Parathyroid adenoma (tissue), 2 donors: ENCODE measurements around the gene NBEA.

Source experiments
- H2AFZ ChIP-seq: fragments of 300-600 bp; sonication (generic); one replicate; pipeline ENCODE4 v1.7.0; 2017; ENCODE audit warnings: antibody characterized with exemption, mild to moderate bottlenecking
- H3K27ac ChIP-seq: fragments of 300-600 bp; sonication (generic); one replicate; pipeline ENCODE4 v1.7.0; 2017
- H3K27me3 ChIP-seq: fragments of 300-600 bp; sonication (generic); one replicate; pipeline ENCODE4 v1.7.0; 2017; ENCODE audit warnings: low read length; ENCODE audit not compliant: control insufficient read depth, insufficient read depth
- H3K36me3 ChIP-seq: fragments of 300-600 bp; sonication (generic); one replicate; pipeline ENCODE4 v1.7.0; 2017; ENCODE audit warnings: low read length; ENCODE audit not compliant: control insufficient read depth, insufficient read depth
- H3K4me1 ChIP-seq: fragments of 300-600 bp; sonication (generic); one replicate; pipeline ENCODE4 v1.7.0; 2017; ENCODE audit warnings: control low read depth
- H3K4me2 ChIP-seq: fragments of 300-600 bp; sonication (generic); one replicate; pipeline ENCODE4 v1.7.0; 2017; ENCODE audit warnings: low read length
- H3K4me3 ChIP-seq: fragments of 300-600 bp; sonication (generic); one replicate; pipeline ENCODE4 v1.7.0; 2017; ENCODE audit warnings: low read depth, low read length
- H3K79me2 ChIP-seq: fragments of 300-600 bp; sonication (generic); one replicate; pipeline ENCODE4 v1.7.0; 2017; ENCODE audit warnings: control low read depth
- H3K9ac ChIP-seq: fragments of 300-600 bp; sonication (generic); one replicate; pipeline ENCODE4 v1.7.0; 2017; ENCODE audit warnings: mild to moderate bottlenecking
- H3K9me3 ChIP-seq: fragments of 300-600 bp; sonication (generic); one replicate; pipeline ENCODE4 v1.7.0; 2017; ENCODE audit warnings: low read length; ENCODE audit not compliant: control insufficient read depth
- CTCF ChIP-seq: fragments of 300-600 bp; sonication (generic); IDR thresholded peaks from one replicate; pipeline ENCODE4 v1.7.0; 2017; ENCODE audit warnings: antibody characterized with exemption, mild to moderate bottlenecking
- donor health status: primary hyperparathyroidism.

NBEA gene

GRCh38 chr13:35567406-35567980 is 625.4 kb downstream of the NBEA start:
- H3K9ac ChIP-seq, result no peak overlapping the region
- no peaks in the 10 kb centered on the region for H3K36me3 ChIP-seq
- H3K4me1 ChIP-seq, result no peaks in the 10 kb centered on the region
- H3K27me3 ChIP-seq, result no peaks in the 10 kb centered on the region
- no peak overlapping the region for H2AFZ ChIP-seq
- no peaks in the 10 kb centered on the region for H3K79me2 ChIP-seq
- no peak overlapping the region for H3K4me2 ChIP-seq
- H3K27ac ChIP-seq, result no peak overlapping the region
- TF ChIP-seq CTCF, result no peak
- H3K9me3 ChIP-seq, result no peaks in the 10 kb centered on the region
- H3K4me3 ChIP-seq, result no peak overlapping the region

DNA sequence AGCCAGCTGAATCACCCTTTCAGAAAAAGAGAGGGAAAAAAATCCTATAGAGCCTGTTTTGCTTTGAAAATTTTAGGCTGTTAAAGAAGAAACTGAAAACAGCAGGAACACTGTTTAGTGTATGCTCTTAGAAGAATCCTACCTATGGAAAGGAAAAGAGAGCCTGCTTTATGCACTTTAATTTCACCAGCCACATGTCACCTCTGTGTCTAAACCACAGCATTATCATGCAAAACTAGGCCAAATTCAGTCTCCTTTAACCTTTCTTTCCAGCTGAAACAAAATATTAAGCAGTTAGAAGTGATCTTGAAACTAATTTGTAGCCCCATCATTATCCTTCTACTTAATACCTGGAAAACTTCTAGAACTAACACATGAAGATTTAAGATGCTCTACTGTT is 631.6 kb downstream of the NBEA start:
- Histone ChIP-seq H3K27ac (no peak overlapping the region), H3K79me2 (no peaks in the 10 kb centered on the region), H3K4me1 (no peaks in the 10 kb centered on the region), H2AFZ (no peak overlapping the region), H3K4me3 (no peak overlapping the region), H3K9ac (no peak overlapping the region), H3K27me3 (no peaks in the 10 kb centered on the region), H3K36me3 (no peaks in the 10 kb centered on the region), H3K9me3 (no peaks in the 10 kb centered on the region), H3K4me2 (no peak overlapping the region)
- TF ChIP-seq CTCF, result no peak

GRCh38 chr13:35592457-35592856 is 650.4 kb downstream of the NBEA start:
- no peaks in the 10 kb centered on the region for H3K79me2 ChIP-seq
- no peak overlapping the region for H3K4me2 ChIP-seq
- H3K4me3 ChIP-seq, result no peak overlapping the region
- H3K27ac ChIP-seq, result no peak overlapping the region
- H3K4me1 ChIP-seq, result no peaks in the 10 kb centered on the region
- H3K9ac ChIP-seq, result no peak overlapping the region
- H2AFZ ChIP-seq, result no peak overlapping the region
- no peaks in the 10 kb centered on the region for H3K9me3 ChIP-seq
- H3K27me3 ChIP-seq, result no peaks in the 10 kb centered on the region
- no peak for TF ChIP-seq CTCF
- no peaks in the 10 kb centered on the region for H3K36me3 ChIP-seq

GRCh38 chr13:35593651-35594050 is 651.6 kb downstream of the NBEA start:
- no peak for TF ChIP-seq CTCF
- Histone ChIP-seq H3K4me2 (no peak overlapping the region), H3K4me3 (no peak overlapping the region), H3K4me1 (no peaks in the 10 kb centered on the region), H3K36me3 (no peaks in the 10 kb centered on the region), H3K27ac (no peak overlapping the region), H3K9ac (no peak overlapping the region), H3K79me2 (no peaks in the 10 kb centered on the region), H3K27me3 (no peaks in the 10 kb centered on the region), H2AFZ (no peak overlapping the region), H3K9me3 (no peaks in the 10 kb centered on the region)

DNA sequence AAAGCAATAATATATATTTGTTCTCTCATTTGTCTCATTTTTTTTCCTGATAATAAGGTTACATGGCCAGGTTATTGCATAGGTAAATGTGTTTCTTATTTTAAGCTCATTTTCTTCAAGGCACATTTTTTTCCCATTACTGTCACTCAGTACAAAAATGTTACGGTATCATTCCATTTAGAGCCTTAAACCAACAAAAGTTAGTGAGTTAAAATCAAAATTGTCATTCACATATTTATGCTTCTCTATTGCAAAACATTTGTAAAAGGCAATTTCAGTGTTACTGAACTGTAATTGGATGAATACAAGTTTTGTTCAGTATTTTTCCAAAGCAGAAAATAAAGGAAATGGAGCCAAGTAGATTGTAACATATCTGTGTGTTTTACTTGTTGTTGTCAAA is 652.0 kb downstream of the NBEA start:
- Histone ChIP-seq H3K4me3 (no peak overlapping the region), H3K27me3 (no peaks in the 10 kb centered on the region), H3K9ac (no peak overlapping the region), H3K79me2 (no peaks in the 10 kb centered on the region), H3K4me1 (no peaks in the 10 kb centered on the region), H3K36me3 (no peaks in the 10 kb centered on the region), H3K4me2 (no peak overlapping the region), H3K9me3 (no peaks in the 10 kb centered on the region), H3K27ac (no peak overlapping the region), H2AFZ (no peak overlapping the region)
- no peak for TF ChIP-seq CTCF
